ENCODE measurements around the gene N4BP2.

DNA sequence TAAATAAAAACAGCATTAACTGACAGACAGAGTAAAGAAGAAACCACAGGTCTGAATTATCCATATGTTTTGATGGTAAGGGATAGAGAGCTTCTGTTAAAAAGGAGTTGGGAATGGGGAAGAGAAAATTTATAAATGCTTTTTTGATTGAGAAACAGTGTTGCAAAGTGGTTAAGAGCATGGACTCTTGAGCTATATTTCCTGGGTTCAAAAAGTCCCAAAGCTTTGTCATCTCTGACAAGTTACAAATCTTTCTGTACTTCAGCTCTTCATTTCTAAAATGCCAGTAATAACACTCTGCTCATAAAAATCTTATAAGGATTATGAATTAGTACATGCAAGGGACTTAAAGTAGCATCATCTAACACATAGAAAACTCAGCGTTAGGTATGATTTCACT is 62.2 kb downstream of the N4BP2 start:
- no peak for TF ChIP-seq EZH2 (IDR thresholded peaks at IDR 0.05; ENCODE audit: low read depth)
- TF ChIP-seq, protein P1, sequence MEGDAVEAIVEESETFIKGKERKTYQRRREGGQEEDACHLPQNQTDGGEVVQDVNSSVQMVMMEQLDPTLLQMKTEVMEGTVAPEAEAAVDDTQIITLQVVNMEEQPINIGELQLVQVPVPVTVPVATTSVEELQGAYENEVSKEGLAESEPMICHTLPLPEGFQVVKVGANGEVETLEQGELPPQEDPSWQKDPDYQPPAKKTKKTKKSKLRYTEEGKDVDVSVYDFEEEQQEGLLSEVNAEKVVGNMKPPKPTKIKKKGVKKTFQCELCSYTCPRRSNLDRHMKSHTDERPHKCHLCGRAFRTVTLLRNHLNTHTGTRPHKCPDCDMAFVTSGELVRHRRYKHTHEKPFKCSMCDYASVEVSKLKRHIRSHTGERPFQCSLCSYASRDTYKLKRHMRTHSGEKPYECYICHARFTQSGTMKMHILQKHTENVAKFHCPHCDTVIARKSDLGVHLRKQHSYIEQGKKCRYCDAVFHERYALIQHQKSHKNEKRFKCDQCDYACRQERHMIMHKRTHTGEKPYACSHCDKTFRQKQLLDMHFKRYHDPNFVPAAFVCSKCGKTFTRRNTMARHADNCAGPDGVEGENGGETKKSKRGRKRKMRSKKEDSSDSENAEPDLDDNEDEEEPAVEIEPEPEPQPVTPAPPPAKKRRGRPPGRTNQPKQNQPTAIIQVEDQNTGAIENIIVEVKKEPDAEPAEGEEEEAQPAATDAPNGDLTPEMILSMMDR (conservative IDR thresholded peaks at IDR 0.05), result no peak
